Endodermal cell (in vitro differentiated cells): ENCODE data around the gene SLIT1. TPM values are rescaled to one million over a fixed set of nuclear protein-coding genes. Genes with fewer than 3 reads are reported as not detected.

Experiments
- DNase-seq: peaks from one replicate; pipeline ENCODE4 v3.0.0-alpha.2; 2017
- H3K27ac ChIP-seq: 2 replicates; pipeline ENCODE4 v1.5.1; 2013; ENCODE audit warnings: mild to moderate bottlenecking, low read depth, low read length, moderate library complexity
- H3K27me3 ChIP-seq: 2 replicates; pipeline ENCODE4 v1.6.1; 2013; ENCODE audit warnings: mild to moderate bottlenecking, low read length, moderate library complexity; ENCODE audit not compliant: insufficient read depth, control insufficient read depth, poor library complexity, severe bottlenecking
- H3K36me3 ChIP-seq: 2 replicates; pipeline ENCODE4 v1.7.0; 2013; ENCODE audit warnings: mild to moderate bottlenecking, low read length, moderate library complexity; ENCODE audit not compliant: control insufficient read depth, insufficient read depth
- H3K4me1 ChIP-seq: one replicate; pipeline ENCODE4 v1.7.0; 2013; ENCODE audit warnings: low read length; ENCODE audit not compliant: control insufficient read depth, insufficient read depth
- H3K4me3 ChIP-seq: 2 replicates; pipeline ENCODE4 v1.5.1; 2013; ENCODE audit warnings: mild to moderate bottlenecking, low read length, moderate library complexity
- H3K9ac ChIP-seq: 2 replicates; pipeline ENCODE4 v1.6.1; 2013; ENCODE audit warnings: mild to moderate bottlenecking, low read length, moderate library complexity; ENCODE audit not compliant: poor library complexity, severe bottlenecking; ENCODE audit errors: extremely low read depth
- H3K9me3 ChIP-seq: 2 replicates; pipeline ENCODE4 v1.6.1; 2013; ENCODE audit warnings: mild to moderate bottlenecking, low read length, moderate library complexity; ENCODE audit not compliant: control insufficient read depth
- H3K27ac Mint-ChIP-seq: 2 replicates; pipeline ENCODE4 v1.8.0; 2020; ENCODE audit warnings: mixed read lengths
- H3K27me3 Mint-ChIP-seq: 2 replicates; pipeline ENCODE4 v1.8.0; 2021; ENCODE audit warnings: mild to moderate bottlenecking, mixed read lengths; ENCODE audit not compliant: insufficient read depth
- H3K36me3 Mint-ChIP-seq: 2 replicates; pipeline ENCODE4 v1.8.0; 2020; ENCODE audit warnings: low read depth, mixed read lengths
- H3K4me1 Mint-ChIP-seq: 2 replicates; pipeline ENCODE4 v1.8.0; 2020; ENCODE audit warnings: mixed read lengths
- H3K4me3 Mint-ChIP-seq: 2 replicates; pipeline ENCODE4 v1.8.0; 2020; ENCODE audit warnings: mild to moderate bottlenecking, moderate library complexity, mixed read lengths
- H3K9me3 Mint-ChIP-seq: 2 replicates; pipeline ENCODE4 v1.8.0; 2020; ENCODE audit warnings: mild to moderate bottlenecking, mixed read lengths
- WGBS, 2 experiments: methylation state at CpG; one replicate each; pipeline versions ENCODE4 v1.1.5 to v1.1.7; 2013; ENCODE audit warnings: missing lambda C conversion rate in 2 of 2, mixed read lengths in 1 of 2; ENCODE audit not compliant: insufficient coverage in 1 of 2, insufficient read length in 1 of 2; 5-methylcytosine and 5-hydroxymethylcytosine counted together
- total RNA-seq, 2 donors: library from RNA; stranded (reverse); fragmentation: NEBNext Ultra II Directional in 1 of 2; extraction: Animal tissue kit (Norgen Biotek cat#: 25700) in 1 of 2; gene quantifications; 2 replicates in 1 of 2; 3 replicates in 1 of 2; pipeline ENCODE4 v1.2.1, GENCODE V29; 2021
- TF ChIP-seq, protein P1 (sequence below): fragments of 200-600 bp; sonication (generic); conservative IDR thresholded peaks from 2 replicates; pipeline ENCODE4 v1.5.0; 2021; ENCODE audit warnings: antibody characterized with exemption, mild to moderate bottlenecking

The SLIT1 gene
- total RNA-seq, 2 donors from 2014 or later, result 0.97 to 2.4 TPM

GRCh38 chr10:97230146-97230545 lies 44.4 kb upstream of the SLIT1 start:
- H3K4me3 ChIP-seq, result no peak overlapping the region
- H3K27me3 ChIP-seq, result no peaks in the 10 kb centered on the region
- TF ChIP-seq, protein P1, sequence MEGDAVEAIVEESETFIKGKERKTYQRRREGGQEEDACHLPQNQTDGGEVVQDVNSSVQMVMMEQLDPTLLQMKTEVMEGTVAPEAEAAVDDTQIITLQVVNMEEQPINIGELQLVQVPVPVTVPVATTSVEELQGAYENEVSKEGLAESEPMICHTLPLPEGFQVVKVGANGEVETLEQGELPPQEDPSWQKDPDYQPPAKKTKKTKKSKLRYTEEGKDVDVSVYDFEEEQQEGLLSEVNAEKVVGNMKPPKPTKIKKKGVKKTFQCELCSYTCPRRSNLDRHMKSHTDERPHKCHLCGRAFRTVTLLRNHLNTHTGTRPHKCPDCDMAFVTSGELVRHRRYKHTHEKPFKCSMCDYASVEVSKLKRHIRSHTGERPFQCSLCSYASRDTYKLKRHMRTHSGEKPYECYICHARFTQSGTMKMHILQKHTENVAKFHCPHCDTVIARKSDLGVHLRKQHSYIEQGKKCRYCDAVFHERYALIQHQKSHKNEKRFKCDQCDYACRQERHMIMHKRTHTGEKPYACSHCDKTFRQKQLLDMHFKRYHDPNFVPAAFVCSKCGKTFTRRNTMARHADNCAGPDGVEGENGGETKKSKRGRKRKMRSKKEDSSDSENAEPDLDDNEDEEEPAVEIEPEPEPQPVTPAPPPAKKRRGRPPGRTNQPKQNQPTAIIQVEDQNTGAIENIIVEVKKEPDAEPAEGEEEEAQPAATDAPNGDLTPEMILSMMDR, result no peak
- no peak overlapping the region for H3K27ac ChIP-seq
- Mint-ChIP-seq H3K27ac (no peak overlapping the region), H3K4me3 (no peak overlapping the region), H3K27me3 (no peaks in the 10 kb centered on the region), H3K9me3 (no peaks in the 10 kb centered on the region), H3K4me1 (no peaks in the 10 kb centered on the region), H3K36me3 (peaks cover 14% of the 10 kb centered on the region)
- H3K36me3 ChIP-seq, result peaks cover 45% of the 10 kb centered on the region
- DNase-seq, result no peak
- no peaks in the 10 kb centered on the region for H3K4me1 ChIP-seq
- H3K9ac ChIP-seq, result no peak overlapping the region
- 88% methylated on average over 1 of the region's 1 CpG; no CpG with 5 or more reads in 1 of the 2 experiments for WGBS, 2 experiments
- H3K9me3 ChIP-seq, result no peaks in the 10 kb centered on the region

- Mint-ChIP-seq H3K36me3 (peaks cover 14% of the 10 kb centered on the region), H3K4me1 (peaks cover 5% of the 10 kb centered on the region), H3K27me3 (no peaks in the 10 kb centered on the region), H3K9me3 (no peaks in the 10 kb centered on the region), H3K27ac (no peak overlapping the region), H3K4me3 (no peak overlapping the region)
- Histone ChIP-seq H3K9ac (no peak overlapping the region), H3K27ac (no peak overlapping the region), H3K36me3 (peaks cover 45% of the 10 kb centered on the region), H3K4me1 (no peaks in the 10 kb centered on the region), H3K4me3 (no peak overlapping the region), H3K27me3 (no peaks in the 10 kb centered on the region), H3K9me3 (no peaks in the 10 kb centered on the region)
- TF ChIP-seq, protein P1, result no peak
- no peak for DNase-seq
- 90 to 100% methylated on average over 1 of the region's 1 CpG for WGBS, 2 experiments
These were observed 43.7 kb upstream of the SLIT1 start for GRCh38 chr10:97229322-97230015.

DNA sequence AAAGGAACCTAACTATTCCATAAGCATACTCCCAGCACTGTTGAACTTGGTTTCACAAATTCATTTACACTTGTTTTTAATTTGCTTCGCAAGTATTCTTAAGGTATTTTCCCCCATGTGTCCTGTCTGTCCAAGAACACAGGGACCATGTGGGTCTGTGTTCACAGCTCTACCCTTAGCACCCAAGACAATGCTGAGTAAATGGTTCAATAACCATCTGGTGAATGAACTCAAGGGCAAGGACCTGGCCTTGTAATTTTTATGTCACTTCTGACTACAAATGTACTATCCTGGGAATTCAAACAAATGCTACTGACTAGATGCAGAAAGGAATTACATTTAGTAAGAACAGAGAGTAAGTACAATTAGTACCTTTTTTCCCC lies 43.0 kb upstream of the SLIT1 start:
- Histone ChIP-seq H3K4me1 (no peaks in the 10 kb centered on the region), H3K9me3 (no peaks in the 10 kb centered on the region), H3K27me3 (no peaks in the 10 kb centered on the region), H3K9ac (no peak overlapping the region), H3K36me3 (peaks cover 44% of the 10 kb centered on the region), H3K27ac (no peak overlapping the region), H3K4me3 (no peak overlapping the region)
- TF ChIP-seq, protein P1, result no peak
- no peak for DNase-seq
- Mint-ChIP-seq H3K4me3 (no peak overlapping the region), H3K4me1 (peaks cover 8% of the 10 kb centered on the region), H3K36me3 (peaks cover 13% of the 10 kb centered on the region), H3K9me3 (no peaks in the 10 kb centered on the region), H3K27me3 (no peaks in the 10 kb centered on the region), H3K27ac (no peak overlapping the region)
- WGBS, 2 experiments, result 88 to 92% methylated on average over 1 of the region's 1 CpG
